ENCODE results near the gene LIM2.

LIM2 gene

GRCh38 chr19:51389143-51389542, 1.4 kb upstream of the LIM2 start:
- TF ChIP-seq, protein P1, sequence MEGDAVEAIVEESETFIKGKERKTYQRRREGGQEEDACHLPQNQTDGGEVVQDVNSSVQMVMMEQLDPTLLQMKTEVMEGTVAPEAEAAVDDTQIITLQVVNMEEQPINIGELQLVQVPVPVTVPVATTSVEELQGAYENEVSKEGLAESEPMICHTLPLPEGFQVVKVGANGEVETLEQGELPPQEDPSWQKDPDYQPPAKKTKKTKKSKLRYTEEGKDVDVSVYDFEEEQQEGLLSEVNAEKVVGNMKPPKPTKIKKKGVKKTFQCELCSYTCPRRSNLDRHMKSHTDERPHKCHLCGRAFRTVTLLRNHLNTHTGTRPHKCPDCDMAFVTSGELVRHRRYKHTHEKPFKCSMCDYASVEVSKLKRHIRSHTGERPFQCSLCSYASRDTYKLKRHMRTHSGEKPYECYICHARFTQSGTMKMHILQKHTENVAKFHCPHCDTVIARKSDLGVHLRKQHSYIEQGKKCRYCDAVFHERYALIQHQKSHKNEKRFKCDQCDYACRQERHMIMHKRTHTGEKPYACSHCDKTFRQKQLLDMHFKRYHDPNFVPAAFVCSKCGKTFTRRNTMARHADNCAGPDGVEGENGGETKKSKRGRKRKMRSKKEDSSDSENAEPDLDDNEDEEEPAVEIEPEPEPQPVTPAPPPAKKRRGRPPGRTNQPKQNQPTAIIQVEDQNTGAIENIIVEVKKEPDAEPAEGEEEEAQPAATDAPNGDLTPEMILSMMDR (IDR thresholded peaks at IDR 0.05; ENCODE audit: low read depth, low read length), result no peak
- Histone ChIP-seq H3K9me3 (no peaks in the 10 kb centered on the region), H3K27me3 (no peaks in the 10 kb centered on the region), H3K4me3 (ENCODE audit: low read depth, low read length) (no peak overlapping the region), H3K4me1 (no peaks in the 10 kb centered on the region), H3K36me3 (no peaks in the 10 kb centered on the region)
- DNase-seq, result no peak

- Histone ChIP-seq H3K27me3 (no peaks in the 10 kb centered on the region), H3K36me3 (no peaks in the 10 kb centered on the region), H3K4me1 (no peaks in the 10 kb centered on the region), H3K4me3 (ENCODE audit: low read depth, low read length) (no peak overlapping the region), H3K9me3 (no peaks in the 10 kb centered on the region)
- DNase-seq, result no peak
- TF ChIP-seq, protein P1 (IDR thresholded peaks at IDR 0.05; ENCODE audit: low read depth, low read length), result no peak
Observed at GRCh38 chr19:51386882-51387520, 773 bp downstream of the LIM2 start.

GRCh38 chr19:51382004-51382403, 5.8 kb downstream of the LIM2 start:
- no peaks in the 10 kb centered on the region for H3K9me3 ChIP-seq
- no peak overlapping the region for H3K4me3 ChIP-seq (ENCODE audit: low read depth, low read length)
- DNase-seq, result no peak
- no peaks in the 10 kb centered on the region for H3K36me3 ChIP-seq
- TF ChIP-seq, protein P1 (IDR thresholded peaks at IDR 0.05; ENCODE audit: low read depth, low read length), result no peak
- H3K4me1 ChIP-seq, result no peaks in the 10 kb centered on the region
- no peaks in the 10 kb centered on the region for H3K27me3 ChIP-seq

DNA sequence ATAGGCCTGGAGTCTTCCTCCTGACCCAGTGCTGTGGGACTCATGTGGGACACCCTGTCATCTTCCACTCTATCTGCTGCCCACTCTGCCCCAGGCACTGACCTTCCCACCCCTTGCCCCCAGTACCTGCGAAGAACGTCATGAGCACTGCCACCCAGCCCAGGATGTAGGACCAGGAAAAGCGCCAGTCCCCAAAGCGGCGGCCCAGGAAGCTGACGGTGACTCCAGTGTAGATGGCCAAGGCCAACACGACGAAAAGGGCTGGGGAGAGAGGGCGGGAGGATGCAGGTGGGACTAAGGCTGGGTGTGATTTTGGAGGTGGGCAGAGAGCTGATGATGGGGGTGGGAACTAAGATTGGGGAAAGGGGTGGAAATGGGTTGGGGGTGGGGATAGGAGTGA, 7.4 kb downstream of the LIM2 start:
- TF ChIP-seq, protein P1 (IDR thresholded peaks at IDR 0.05; ENCODE audit: low read depth, low read length), result no peak
- H3K27me3 ChIP-seq, result no peaks in the 10 kb centered on the region
- DNase-seq, result no peak

DNA sequence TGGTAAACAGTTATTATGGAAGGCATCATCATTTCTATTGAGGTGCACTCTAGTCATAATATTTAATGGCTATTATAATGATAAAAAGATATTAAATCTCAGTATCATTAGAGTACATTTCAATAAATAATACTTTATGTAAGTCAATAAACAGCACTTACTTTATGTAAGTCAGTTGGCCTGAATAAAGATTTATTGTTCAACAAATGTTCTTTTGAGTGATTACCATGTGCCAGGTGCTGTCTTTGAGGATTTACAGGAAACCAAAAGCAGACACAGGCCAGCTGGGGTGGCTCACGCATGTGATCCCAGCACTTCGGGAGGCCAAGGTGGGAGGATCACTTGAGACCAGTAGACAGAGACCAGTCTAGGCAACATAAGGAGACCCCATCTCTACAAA, 10.4 kb downstream of the LIM2 start:
- Histone ChIP-seq H3K4me1 (no peaks in the 10 kb centered on the region), H3K36me3 (no peaks in the 10 kb centered on the region), H3K4me3 (ENCODE audit: low read depth, low read length) (no peak overlapping the region), H3K9me3 (no peaks in the 10 kb centered on the region), H3K27me3 (no peaks in the 10 kb centered on the region)
- no peak for DNase-seq
- TF ChIP-seq, protein P1 (IDR thresholded peaks at IDR 0.05; ENCODE audit: low read depth, low read length), result no peak

More for the DNA sequence above, 7.4 kb downstream of the LIM2 start:
- Histone ChIP-seq H3K36me3 (no peaks in the 10 kb centered on the region), H3K4me3 (ENCODE audit: low read depth, low read length) (no peak overlapping the region), H3K9me3 (no peaks in the 10 kb centered on the region), H3K4me1 (no peaks in the 10 kb centered on the region)

DNA sequence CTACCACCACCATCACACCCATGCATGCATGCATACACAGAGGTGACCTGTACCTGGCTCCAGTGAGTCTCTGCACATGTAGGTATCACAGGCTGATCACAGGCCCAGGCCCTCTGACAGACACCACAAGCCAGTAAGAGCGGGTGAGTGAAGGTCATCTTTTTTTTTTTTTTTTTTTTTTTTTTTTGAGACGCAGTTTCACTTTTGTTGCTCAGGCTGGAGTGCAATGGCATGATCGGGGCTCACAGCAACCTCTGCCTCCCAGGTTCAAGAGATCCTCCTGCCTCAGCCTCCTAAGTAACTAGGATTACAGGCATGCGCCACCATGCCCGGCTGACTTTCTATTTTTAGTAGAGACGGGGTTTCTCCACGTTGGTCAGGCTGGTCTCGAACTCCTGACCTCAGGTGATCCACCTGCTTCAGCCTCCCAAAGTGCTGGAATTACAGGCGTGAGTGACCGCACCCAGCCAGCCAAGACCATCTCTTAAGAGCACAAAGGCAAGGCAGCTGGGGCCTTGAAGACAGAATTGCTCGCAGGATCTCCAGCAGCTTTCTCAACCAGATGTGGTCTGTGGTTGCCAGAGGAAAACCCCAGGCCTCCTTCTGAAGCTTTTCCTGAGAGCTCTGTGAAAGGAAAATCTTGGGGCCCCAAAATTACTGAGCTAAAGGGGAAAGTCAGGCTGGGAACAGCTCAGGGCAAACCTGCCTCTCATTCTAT, 12.1 kb downstream of the LIM2 start:
- Histone ChIP-seq H3K4me3 (ENCODE audit: low read depth, low read length) (no peak overlapping the region), H3K9me3 (no peaks in the 10 kb centered on the region), H3K4me1 (no peaks in the 10 kb centered on the region), H3K36me3 (no peaks in the 10 kb centered on the region), H3K27me3 (no peaks in the 10 kb centered on the region)
- DNase-seq, result no peak
- TF ChIP-seq, protein P1 (IDR thresholded peaks at IDR 0.05; ENCODE audit: low read depth, low read length), result no peak
